SU-DHL-6 (cell line): ENCODE measurements around the gene ABCC3.

Experiments used
- H2AFZ ChIP-seq: fragments of 200-600 bp; sonication (generic); 2 replicates; pipeline ENCODE4 v1.6.1; 2014; ENCODE audit warnings: low read depth, mild to moderate bottlenecking, moderate library complexity, mixed read lengths, antibody characterized with exemption, low read length; ENCODE audit not compliant: severe bottlenecking
- H3F3A ChIP-seq: fragments of 200-600 bp; shearing (Covaris generic); 2 replicates; pipeline ENCODE4 v1.6.0; 2016; ENCODE audit warnings: antibody characterized with exemption, mild to moderate bottlenecking; ENCODE audit not compliant: insufficient read depth
- H3K27ac ChIP-seq: fragments of 200-600 bp; sonication (generic); 2 replicates; pipeline ENCODE4 v1.5.1; 2016; ENCODE audit warnings: low read depth, mild to moderate bottlenecking, low read length, moderate library complexity, mixed read lengths
- H3K27me3 ChIP-seq: fragments of 200-600 bp; sonication (generic), shearing (Covaris generic); 2 replicates; pipeline ENCODE4 v1.6.0; 2014; ENCODE audit warnings: mild to moderate bottlenecking, low read length
- H3K36me3 ChIP-seq: fragments of 200-600 bp; sonication (generic); 2 replicates; pipeline ENCODE4 v1.6.1; 2014; ENCODE audit warnings: mild to moderate bottlenecking, low read length, mixed read lengths
- H3K4me2 ChIP-seq: fragments of 300-600, 200-600 bp; shearing (Covaris generic), sonication (generic); 2 replicates; pipeline ENCODE4 v1.6.0; 2014; ENCODE audit warnings: low read length, low read depth, mild to moderate bottlenecking; ENCODE audit not compliant: poor library complexity, severe bottlenecking
- H3K4me3 ChIP-seq: fragments of 200-600 bp; sonication (generic); 2 replicates; pipeline ENCODE4 v1.5.1; 2014; ENCODE audit warnings: antibody characterized with exemption, low read length, mild to moderate bottlenecking, mixed read lengths; ENCODE audit not compliant: insufficient read depth, poor library complexity, severe bottlenecking
- H3K79me2 ChIP-seq: fragments of 200-600 bp; sonication (generic); 2 replicates; pipeline ENCODE4 v1.6.1; 2014; ENCODE audit warnings: mild to moderate bottlenecking, low read length, moderate library complexity; ENCODE audit not compliant: insufficient read depth
- H3K9ac ChIP-seq: fragments of 200-600 bp; sonication (generic); 2 replicates; pipeline ENCODE4 v1.7.0; 2014; ENCODE audit warnings: mild to moderate bottlenecking, low read length
- H3K9me2 ChIP-seq: fragments of 200-600 bp; sonication (generic); replicated peaks from 2 replicates; pipeline ENCODE4 v1.6.1; 2014; ENCODE audit warnings: low read length; ENCODE audit not compliant: insufficient read depth
- H3K9me3 ChIP-seq: fragments of 200-600 bp; sonication (generic); 2 replicates; pipeline ENCODE4 v1.6.1; 2014; ENCODE audit warnings: low read length, mixed read lengths; ENCODE audit not compliant: insufficient read depth
- H4K20me1 ChIP-seq: fragments of 200-600 bp; sonication (generic); 2 replicates; pipeline ENCODE4 v1.6.1; 2014; ENCODE audit warnings: low read depth, mild to moderate bottlenecking, antibody characterized with exemption, low read length, moderate library complexity, mixed read lengths
- EZH2phosphoT487 ChIP-seq: fragments of 200-600 bp; sonication (generic), shearing (Covaris generic); conservative IDR thresholded peaks from 2 replicates; pipeline ENCODE4 v1.6.1; 2018; ENCODE audit warnings: mild to moderate bottlenecking, antibody characterized with exemption, low read length, moderate library complexity, mixed read lengths
- TF ChIP-seq, protein P1 (sequence below): fragments of 200-600 bp; sonication (generic); IDR thresholded peaks from one replicate; pipeline ENCODE4 v1.5.1; 2017; ENCODE audit warnings: antibody characterized with exemption, mild to moderate bottlenecking, low read length, moderate library complexity; ENCODE audit not compliant: insufficient read depth, poor library complexity, severe bottlenecking

The ABCC3 gene

DNA sequence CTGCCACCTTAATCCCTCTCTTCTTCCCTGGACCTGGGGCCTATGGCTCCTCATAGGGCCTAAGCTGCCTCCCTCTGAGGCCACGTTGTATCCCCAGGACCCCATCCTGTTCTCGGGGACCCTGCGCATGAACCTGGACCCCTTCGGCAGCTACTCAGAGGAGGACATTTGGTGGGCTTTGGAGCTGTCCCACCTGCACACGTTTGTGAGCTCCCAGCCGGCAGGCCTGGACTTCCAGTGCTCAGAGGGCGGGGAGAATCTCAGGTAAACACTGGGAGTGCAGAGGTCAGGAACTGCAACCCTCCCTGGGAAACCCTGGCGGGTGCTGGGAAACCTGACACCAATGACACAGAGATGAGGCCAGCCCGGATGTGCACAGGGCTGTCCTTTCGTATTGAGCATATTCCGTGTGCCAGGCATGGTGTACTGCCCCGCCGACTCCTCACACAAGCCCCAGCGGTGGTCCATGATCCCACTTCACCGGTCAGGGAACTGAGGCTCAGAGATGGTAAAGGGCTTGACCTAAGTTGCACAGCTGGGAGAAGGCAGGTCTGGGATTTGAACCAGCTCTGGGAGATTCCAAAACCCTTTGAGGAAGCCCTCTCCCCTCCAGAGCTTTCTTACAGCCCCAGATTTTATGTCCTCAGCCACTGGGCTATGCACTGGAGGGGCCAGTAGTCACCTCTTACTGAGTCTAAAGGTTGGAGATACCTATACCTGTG, 50.1 kb downstream of the ABCC3 start:
- no peak overlapping the region for H3K9ac ChIP-seq
- no peaks in the 10 kb centered on the region for H3K9me3 ChIP-seq
- H2AFZ ChIP-seq = no peak overlapping the region
- no peaks in the 10 kb centered on the region for H3K27me3 ChIP-seq
- H3K27ac ChIP-seq = no peak overlapping the region
- H3F3A ChIP-seq = no peaks in the 10 kb centered on the region
- no peaks in the 10 kb centered on the region for H3K79me2 ChIP-seq
- H3K36me3 ChIP-seq = no peaks in the 10 kb centered on the region
- no peaks in the 10 kb centered on the region for H4K20me1 ChIP-seq
- no peak overlapping the region for H3K4me2 ChIP-seq
- no peaks in the 10 kb centered on the region for H3K9me2 ChIP-seq
- no peak overlapping the region for H3K4me3 ChIP-seq
- TF ChIP-seq, protein P1, sequence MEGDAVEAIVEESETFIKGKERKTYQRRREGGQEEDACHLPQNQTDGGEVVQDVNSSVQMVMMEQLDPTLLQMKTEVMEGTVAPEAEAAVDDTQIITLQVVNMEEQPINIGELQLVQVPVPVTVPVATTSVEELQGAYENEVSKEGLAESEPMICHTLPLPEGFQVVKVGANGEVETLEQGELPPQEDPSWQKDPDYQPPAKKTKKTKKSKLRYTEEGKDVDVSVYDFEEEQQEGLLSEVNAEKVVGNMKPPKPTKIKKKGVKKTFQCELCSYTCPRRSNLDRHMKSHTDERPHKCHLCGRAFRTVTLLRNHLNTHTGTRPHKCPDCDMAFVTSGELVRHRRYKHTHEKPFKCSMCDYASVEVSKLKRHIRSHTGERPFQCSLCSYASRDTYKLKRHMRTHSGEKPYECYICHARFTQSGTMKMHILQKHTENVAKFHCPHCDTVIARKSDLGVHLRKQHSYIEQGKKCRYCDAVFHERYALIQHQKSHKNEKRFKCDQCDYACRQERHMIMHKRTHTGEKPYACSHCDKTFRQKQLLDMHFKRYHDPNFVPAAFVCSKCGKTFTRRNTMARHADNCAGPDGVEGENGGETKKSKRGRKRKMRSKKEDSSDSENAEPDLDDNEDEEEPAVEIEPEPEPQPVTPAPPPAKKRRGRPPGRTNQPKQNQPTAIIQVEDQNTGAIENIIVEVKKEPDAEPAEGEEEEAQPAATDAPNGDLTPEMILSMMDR = no peak
- TF ChIP-seq EZH2phosphoT487 = no peak

GRCh38 chr17:50685334-50685665, 50.6 kb downstream of the ABCC3 start:
- Histone ChIP-seq H3K4me2 (no peak overlapping the region), H3K4me3 (no peak overlapping the region), H3K36me3 (no peaks in the 10 kb centered on the region), H3F3A (no peaks in the 10 kb centered on the region), H3K9ac (no peak overlapping the region), H2AFZ (no peak overlapping the region), H3K9me3 (no peaks in the 10 kb centered on the region), H3K79me2 (no peaks in the 10 kb centered on the region), H3K9me2 (no peaks in the 10 kb centered on the region), H4K20me1 (no peaks in the 10 kb centered on the region), H3K27me3 (no peaks in the 10 kb centered on the region), H3K27ac (no peak overlapping the region)
- TF ChIP-seq, protein P1 = no peak
- no peak for TF ChIP-seq EZH2phosphoT487

DNA sequence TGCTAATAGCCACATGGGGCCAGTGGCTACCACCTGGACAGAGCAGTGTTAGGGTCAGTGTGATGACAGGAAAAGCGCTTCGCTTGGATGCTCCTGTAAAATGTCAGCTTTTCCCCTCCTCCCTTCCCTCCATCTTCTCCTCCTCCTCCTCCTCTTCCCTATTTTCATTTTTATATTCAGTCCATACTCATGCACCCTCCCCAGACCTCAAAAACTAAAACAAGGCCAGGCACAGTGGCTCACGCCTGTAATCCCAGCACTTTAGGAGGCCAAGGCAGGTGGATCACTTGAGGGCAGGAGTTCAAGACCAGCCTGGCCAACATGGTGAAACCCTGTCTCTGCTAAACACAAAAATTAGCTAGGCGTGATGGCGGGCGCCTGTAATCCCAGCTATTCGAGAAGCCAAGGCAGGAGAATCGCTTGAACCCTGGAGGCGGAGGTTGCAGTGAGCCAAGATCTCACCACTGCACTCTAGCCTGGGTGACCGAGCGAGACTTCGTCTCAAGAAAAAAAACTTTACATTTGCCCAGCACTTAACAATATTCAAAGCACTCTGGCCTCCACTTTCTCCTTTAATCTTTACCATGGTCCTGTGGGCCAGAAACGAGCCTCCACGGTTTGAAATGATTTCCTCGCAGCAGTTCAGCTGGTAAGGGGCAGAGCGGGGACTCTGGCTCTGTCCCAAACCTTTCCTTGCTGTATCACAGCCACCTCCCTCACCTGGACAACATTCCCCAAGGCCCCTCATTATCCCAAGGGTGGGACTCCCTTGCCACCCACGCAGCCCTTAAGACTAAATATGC, 51.2 kb downstream of the ABCC3 start:
- no peaks in the 10 kb centered on the region for H3K9me2 ChIP-seq
- no peaks in the 10 kb centered on the region for H4K20me1 ChIP-seq
- H3K4me3 ChIP-seq = no peak overlapping the region
- no peaks in the 10 kb centered on the region for H3K27me3 ChIP-seq
- H3F3A ChIP-seq = no peaks in the 10 kb centered on the region
- no peak overlapping the region for H3K27ac ChIP-seq
- H3K9ac ChIP-seq = no peak overlapping the region
- TF ChIP-seq, protein P1 = no peak
- no peak for TF ChIP-seq EZH2phosphoT487
- H3K9me3 ChIP-seq = no peaks in the 10 kb centered on the region
- no peaks in the 10 kb centered on the region for H3K79me2 ChIP-seq
- no peak overlapping the region for H3K4me2 ChIP-seq
- H2AFZ ChIP-seq = no peak overlapping the region
- H3K36me3 ChIP-seq = no peaks in the 10 kb centered on the region
